GM19397 (cell line): Measurements from ENCODE around the gene SLC7A1.
"Not testable (repeated sequence)": the region's sequence is repeated elsewhere in the genome, so short reads cannot be mapped to it uniquely, and the experiment has no call there.

Experiments
- ATAC-seq: cut with Tn5 transposase; IDR thresholded peaks from one replicate; pipeline ENCODE4 v1.9.1; 2021; ENCODE audit warnings: mild to moderate bottlenecking, moderate library complexity; ENCODE audit not compliant: unreplicated experiment

SLC7A1 gene

DNA sequence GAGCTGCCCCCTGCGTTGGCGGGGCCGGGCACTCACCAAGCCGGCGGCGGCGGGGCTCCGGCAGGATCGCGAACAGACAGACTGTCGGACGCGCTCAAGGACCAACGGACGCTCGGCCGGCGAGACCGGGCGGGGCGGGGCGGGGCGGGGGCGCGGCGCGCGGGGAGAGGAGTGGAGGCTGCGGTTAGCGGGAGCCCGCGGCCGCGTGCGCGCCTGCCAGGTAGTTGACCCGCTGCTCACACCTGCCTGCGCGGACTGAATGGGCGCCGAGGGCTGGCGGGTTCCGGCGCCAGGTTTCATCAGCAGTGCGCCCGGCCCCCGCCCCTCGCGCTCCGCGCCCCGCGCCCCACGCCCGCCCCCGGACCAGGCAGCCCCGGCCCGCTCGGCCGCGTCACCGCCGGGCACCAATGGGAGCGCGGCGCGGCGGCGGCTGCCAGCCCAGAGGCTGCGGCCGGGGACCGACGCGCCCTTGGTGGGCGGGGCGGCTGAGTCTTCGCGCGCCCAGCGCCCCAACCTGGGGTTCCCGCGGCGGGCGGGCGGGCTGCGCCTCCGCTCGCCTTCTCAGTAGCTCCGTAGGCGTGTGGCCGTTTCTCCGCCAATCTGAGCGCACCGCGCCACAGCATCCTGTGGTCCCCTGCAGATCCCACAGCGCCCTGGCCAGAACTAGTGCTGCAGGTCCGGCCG, at the start of gene SLC7A1:
TSS of gene SLC7A1 (minus strand) at position 309 of the 684 bp plus-strand sequence. CDS start 59,500 bp downstream, outside the sequence.
- ATAC-seq: peak; percentile 91

DNA sequence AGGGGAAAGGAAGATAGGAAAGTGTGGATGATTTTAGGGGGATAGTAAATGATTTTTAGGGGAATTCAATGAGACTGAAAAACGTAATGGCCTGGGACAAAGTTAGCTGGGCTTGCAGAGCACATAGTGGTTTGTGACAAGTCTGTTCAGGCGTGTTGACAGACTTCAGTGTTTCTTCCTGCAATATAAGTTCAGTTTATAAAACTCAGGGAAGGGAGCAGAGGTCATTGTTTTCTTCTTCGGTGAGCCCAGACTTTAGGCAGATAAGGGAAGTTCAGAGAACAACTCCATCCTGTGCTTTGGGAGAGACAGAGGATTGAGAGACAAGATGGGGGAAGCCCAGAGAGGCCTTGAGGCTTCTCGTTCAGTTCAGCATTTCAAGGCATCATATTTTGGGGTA, 45.2 kb upstream of the SLC7A1 start:
- no peak for ATAC-seq

DNA sequence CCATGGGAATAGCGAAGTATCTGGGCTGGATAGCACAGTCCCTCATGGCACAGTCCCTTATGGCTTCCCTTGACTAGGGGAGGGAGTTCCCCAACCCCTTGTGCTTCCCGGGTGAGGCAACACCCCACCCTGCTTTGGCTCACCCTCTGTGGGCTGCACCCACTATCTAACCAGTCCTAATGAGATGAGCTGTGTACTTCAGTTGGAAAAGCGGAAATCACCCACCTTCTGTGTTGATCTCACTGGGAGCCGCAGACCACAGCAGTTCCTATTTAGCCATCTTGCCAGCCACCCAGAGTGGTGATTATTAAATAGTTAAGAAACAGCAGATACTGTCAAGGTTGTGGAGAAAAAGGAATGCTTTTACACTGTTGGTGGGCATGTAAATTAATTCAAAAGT, 41.3 kb upstream of the SLC7A1 start:
- ATAC-seq: not testable (repeated sequence)

DNA sequence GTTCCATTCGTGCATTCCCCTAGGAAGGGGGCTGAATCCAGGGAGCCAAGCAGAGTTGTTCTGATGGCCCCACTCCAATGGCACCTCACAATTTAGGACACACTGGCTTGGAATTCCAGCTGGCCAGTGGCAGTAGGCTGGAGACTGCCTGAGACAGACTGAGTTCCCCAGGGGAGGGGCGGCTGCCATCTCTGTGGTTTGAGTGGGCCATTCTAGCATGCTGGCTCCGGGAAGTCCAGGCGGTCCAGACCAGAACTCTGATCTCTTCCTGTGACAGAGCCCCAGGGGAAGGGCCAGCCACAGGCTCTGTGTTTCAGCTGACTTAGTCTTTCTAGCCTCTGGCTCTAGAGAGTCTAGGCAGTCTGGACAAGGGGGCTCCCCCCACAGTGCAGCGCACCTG, 29.5 kb upstream of the SLC7A1 start:
- no peak for ATAC-seq

DNA sequence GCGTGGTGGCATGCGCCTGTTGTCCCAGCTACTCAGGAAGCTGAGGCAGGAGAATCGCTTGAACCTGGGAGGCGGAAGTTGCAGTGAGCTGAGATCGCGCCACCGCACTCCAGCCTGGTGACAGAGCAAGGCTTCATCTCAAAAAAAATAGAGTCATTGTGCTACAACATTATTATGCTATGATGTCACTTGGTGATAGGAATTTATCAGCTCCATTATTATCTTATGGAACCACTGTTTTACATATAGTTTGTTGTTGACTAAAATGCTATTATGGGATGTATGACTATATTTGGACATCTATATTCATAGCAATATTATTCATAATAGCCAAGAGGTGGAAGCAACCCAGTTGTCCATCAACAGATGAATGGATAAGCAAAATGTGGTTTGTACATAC, 26.4 kb upstream of the SLC7A1 start:
- no peak for ATAC-seq

DNA sequence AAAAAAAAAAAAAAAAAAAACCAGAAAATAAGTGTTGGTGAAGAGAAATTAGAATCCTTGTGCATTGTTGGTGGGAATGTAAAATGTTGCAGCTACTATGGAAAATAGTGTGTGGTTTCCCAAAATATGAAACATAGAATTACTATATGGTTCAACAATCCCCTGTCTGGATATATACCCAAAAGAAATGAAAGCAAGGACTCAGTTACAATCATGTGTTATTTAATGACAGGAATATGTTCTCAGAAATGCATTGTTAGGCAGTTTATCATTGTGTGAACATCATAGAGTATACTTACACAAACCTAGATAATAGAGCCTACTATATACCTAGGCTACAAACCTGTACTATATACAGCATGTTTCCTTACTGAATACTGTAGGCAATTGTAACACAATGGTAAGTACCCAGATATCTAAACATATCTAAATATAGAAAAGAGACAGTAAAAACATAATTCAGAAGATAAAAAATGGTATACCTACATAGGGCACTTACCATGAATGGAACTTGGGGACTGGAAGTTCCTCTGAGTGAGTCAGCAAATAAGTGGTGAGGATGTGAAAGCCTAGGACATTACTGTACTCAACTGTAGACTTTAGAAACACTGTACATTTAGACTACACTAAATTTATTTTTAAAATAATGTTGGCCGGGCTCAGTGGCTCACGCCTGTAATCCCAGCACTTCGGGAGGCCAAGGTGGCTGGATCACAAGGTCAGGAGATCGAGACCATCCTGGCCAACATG, 25.7 kb upstream of the SLC7A1 start:
- no peak for ATAC-seq

DNA sequence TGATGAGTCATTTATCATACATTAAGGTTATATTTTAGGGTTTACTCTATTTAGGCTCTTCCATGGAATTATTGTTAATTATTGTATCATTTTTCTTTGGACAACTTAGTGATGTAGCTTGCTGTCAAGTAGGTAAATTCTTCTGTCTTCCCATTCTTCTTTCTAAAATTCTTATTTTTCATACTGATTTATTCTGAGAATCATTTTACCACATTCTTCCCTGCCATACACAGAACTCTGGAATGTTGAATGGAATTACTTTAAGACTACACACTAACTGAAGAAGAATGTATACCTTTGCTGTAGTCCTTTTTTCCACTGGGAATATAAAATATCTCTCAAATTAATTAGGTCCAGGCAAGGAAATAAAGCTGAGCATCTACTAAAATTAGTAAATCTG, 24.5 kb upstream of the SLC7A1 start:
- no peak for ATAC-seq

DNA sequence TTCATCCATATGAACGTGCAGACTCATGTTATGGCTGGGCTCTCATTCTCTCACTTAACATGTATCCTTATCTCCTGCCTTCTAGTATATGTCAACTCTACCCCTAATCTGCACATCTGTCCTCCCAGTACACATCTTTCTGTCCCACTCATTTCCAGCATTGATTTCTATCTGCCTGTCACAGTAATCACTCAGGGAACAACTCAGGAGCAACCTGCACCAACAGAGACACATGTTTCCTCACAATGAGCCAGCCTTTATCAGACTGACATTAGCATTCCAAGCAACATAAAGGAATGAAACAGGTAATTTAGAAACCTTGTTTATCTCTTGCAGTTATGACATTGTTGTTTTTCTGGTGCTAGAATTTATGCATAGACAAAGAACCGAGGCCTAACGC, 17.6 kb upstream of the SLC7A1 start:
- ATAC-seq: no peak

DNA sequence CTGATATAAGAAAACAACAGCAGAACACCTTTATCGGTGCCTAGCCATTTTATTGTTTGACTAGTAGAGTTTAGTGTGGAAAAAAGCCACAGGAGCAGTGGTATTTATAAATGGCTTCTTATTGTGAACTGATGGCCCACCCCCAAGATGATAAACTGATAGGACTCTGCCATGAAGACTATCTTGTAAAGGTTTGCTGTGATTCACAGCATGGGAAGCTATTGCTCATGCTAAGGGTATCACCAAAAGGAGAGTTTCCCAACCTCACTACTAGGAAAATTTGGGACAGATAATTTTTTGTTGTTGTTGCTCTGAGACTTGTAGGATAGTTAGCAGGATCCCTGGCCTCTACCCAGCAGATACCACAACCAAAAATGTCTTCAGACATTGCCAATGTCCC, 12.0 kb upstream of the SLC7A1 start:
- ATAC-seq: no peak

DNA sequence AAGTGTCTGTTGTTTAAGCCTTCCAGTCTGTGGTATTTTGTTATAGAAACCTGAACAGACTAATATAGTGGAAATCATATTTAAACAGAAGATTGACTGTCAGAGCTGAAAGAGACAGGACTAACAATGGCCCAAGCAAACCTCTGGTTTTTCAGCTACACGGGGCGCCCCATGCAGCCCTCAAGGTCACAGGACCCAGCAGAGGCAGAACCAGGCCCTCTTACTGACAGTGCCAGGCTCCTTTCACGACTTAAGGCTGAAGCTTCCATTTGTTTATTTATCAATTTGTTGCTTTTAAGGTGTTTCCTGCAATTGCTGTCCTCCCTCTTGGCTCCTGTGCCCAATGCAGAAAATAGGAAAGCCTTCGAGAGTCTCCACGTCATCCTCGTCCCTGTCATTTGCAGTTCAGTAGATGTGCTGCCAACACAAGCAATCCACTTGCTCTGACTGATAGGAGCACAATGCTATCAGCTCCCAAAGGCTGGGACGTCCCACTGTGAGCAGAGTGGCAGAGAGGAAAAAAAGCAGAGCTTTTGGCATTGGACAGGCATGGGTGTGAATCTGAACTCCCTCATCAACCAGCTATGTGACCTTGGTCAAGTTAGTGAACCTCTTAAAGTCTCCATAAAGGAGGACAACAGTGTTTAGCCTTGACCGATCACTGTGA, 10.5 kb upstream of the SLC7A1 start:
- no peak for ATAC-seq

DNA sequence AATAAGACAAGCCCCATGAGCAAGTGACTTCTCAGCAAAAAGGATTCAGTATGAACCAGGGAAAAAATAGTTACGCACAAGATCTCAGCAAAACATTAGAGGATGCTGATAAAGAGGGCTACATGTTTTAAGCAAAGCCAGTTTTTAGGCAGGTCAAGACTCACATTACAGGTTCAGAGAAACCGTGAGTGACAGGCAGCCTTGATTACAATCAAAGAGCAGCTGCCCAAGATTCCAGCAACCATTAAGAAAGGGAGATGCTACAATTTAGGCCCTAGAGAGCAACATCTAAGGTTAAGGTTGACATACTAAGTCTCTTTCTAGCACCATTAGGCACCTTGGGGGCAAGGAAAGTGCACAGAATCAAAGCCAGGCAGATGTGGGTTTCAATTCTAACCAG, 2.8 kb upstream of the SLC7A1 start:
- no peak for ATAC-seq

DNA sequence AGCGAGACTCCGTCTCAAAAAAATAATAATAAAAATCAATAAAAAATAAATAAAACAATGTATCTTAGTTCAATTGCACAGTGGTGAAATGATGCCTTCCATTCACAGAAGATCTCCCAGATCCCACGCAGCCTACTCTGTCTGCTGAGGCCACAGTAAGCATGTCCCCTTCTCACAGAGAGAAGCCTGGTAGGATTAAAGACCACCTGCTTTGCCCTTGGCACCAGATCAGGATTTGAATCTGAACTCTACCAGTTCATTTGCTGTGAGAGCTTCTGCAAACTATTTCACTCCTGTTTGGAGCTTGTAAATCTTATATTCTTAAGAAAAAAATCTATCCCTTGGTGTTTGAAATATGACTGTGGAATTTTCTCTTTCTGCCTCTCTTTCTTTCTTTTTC, 2.2 kb upstream of the SLC7A1 start:
- no peak for ATAC-seq

DNA sequence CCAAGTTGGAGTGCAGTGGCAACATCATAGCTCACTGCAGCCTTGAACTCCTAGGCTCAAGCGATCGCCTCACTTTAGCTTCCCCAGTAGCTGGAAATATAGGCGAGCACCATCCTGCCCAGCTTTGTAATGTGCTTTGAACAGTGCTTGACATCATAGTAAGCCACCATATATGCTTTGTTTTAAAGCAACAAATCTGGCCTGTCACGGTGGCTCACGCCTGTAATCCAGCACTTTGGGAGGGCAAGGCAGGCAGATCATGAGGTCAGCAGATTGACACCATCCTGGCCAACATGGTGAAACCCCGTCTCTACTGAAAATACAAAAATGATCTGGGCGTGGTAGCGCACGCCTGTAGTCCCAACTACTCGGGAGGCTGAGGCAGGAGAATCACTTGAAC, 1.8 kb upstream of the SLC7A1 start:
- ATAC-seq: no peak

DNA sequence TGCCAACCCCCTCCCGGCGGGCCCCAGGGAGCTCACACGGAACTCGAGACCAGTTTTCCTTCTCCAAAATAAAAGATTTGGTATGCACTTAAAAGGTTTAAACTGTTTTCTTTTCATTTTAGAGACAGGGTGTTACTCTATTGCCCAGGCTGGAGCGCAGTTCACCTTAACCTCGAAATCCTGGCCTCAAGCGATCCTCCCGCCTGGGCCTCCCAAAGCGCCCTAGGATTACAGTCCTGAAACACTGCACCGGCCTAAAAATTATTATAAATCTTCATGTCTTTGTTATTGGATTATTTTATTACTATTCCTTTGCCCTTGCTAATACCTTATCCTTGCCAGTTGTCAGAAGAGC, 553 bp upstream of the SLC7A1 start:
- no peak for ATAC-seq

DNA sequence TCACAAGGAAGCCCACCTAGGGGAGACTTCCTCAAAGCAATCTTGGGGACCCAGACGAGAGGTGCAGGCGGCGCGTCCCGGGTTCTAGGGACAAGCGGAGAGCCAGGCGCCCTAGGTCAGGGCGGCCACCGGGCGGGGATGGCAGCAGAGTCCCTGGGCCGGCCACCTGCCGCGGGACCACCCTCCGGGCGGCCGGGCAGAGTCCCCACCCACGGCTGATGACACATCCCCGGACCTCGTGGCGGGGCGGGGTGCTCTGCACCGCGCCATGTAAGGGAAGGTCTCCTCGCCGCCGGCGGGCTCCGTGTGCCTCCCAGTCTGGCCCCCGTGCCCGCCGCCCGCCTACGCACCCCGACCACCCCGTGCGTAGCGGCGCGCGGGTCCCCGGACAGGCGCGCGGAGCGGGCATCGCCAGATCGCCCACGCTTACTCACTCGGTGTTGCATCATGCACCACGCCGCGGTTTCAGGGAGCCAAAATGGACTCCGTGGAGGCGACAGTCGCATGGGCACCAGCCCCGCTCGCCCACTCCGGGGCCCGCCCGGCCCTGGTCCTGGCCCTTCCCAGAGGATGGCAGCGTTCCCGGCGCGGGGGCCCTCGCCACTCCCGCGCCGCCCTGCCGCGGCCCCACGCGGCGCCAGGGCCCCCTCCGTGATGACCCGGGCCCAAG, 643 bp downstream of the SLC7A1 start:
- ATAC-seq: peak; percentile 38

DNA sequence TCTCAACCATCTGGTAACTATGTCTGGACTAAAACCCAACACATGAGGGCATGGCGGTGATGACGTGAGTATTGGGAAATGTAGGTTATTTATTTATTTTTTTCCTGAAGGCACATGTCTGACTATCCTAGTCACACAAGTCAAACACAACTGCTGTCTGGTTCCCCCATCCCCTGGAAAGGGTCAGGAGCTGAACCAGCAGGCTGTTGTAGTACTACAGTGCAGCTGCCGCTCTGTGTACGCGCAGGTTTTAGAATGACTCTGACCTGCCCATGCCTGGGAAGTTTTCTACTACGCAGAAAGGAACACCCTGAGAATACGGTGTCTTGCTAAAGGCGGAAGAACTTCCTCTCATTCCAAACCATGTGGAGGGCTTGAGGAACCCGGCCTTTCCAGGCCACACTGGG, 1.2 kb downstream of the SLC7A1 start:
- ATAC-seq: peak; percentile 17

DNA sequence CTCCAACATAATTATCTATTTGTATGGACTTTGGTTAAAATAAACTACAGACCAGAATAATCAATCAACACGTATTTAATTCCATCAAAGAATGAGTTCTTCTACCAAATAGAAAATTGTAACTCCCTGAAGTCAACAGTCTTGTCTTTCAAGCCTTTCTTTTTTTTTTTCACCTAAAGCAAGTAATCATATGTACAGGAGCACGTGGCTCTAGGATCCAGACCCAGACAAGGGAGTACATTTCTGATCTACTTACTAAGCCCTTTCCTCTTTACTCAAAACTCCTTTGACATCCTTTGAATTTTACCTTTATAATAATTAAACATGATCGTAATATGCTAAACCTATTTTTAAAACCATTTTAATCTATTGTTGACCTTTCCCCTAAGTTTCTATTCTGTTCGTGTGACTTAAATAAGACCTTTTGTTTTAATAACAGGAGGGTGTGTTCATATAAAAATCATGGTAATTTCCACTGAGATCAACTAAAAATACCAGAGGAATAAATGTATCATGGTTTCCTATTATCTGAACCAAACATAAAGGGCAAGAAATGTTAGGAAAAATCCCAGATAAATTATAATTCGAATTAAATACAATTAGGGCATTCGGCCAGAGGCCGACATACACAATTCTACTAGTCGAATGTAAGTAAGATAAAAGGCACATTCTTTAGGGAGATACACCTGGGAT, 1.7 kb downstream of the SLC7A1 start:
- no peak for ATAC-seq

DNA sequence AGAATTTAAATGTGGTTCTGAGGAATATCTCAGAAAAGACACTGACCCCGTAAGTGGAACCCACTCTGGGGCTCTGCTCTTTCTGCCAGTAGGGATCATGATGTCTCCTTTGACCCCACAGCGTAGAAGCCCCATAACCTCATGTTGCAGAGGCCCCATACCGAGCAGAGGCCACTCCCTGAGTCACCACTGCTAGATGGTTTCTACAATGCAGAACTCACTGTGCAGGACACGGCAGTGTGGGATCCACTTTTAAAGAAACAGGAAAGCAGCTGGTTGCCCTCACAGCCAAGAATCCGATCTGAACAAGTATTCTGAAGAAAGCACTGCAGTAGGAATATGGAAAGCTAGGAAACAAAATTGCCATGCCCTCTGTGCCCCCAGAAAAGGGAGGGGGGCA, 4.2 kb downstream of the SLC7A1 start:
- no peak for ATAC-seq

DNA sequence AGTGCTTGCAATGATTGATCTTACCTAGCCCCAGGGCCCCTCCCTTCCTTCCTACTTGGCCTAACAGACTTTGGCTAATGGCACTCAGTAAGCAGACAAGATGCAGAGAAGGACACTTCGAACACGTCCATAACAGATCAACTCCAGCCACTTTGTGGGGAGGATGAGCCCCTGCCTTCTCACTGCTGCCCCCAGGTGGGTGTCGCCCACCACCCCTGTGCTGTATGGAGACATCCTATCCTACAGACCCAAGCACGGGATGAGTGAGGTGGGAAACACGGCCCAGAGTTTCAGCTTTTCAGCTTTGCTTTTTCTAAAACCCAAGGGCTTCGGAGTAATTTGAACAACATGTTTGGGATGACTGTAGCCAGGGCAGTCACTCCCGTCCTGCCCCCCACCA, 5.5 kb downstream of the SLC7A1 start:
- ATAC-seq: no peak

DNA sequence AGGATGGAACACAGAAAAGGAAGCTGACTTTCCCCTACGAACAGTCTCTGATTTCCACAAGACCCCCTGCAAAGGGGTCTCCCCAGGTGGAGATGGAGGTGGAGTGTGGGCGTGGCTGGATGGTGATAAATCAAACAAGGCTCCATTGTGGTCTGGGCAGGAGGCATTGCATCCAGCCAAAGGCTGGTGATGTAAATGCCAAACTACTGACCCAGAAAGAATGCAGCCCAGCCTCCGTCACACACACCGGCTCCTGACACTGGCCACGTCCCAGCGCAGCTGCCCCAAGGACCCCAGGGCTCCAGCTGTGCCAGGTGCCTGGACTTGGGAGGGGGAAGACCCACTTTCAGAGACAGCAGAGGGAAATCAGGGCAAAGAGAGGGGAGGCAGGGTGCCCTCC, 6.3 kb downstream of the SLC7A1 start:
- no peak for ATAC-seq

DNA sequence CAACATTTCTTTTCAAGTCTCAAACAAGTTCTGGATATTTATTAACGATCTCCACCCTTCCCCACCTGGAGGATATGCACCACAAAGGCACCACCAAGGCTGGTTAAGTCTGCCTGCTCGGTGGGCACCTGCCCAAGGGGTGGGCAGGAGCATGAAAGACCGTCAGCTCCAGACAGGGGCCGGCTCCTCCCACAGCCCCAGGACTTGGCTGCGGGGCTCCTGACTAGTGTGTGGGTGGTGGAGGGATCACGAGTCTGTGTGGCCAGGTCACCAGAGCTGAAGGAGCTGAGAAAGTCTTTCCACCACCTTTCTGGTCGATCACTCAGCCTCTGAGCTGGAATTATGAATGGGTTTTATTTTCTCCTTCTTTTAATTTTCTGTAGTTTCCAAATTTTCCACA, 7.8 kb downstream of the SLC7A1 start:
- no peak for ATAC-seq
